HepG2 (cell line): ENCODE data around the gene ABHD1. TPM values are rescaled to one million over a fixed set of nuclear protein-coding genes. Genes with fewer than 3 reads are reported as not detected.

Source experiments
- ELF1 ChIP-seq: sonication (generic); formaldehyde crosslinking; IDR thresholded peaks from 2 replicates; pipeline ENCODE4 v1.4.0; 2020; ENCODE audit warnings: missing genetic modification reagents
- FOXP1 ChIP-seq, 2 experiments: fragments of 450-650 bp in 1 of 2; IDR thresholded peaks; 2 replicates each; pipeline ENCODE4 v1.6.1; 2017 to 2018; ENCODE audit warnings: antibody characterized with exemption in 1 of 2
- HES4 ChIP-seq: sonication (generic); formaldehyde crosslinking; IDR thresholded peaks from 2 replicates; pipeline ENCODE4 v1.9.0; 2021; ENCODE audit warnings: mild to moderate bottlenecking, missing genetic modification reagents, borderline replicate concordance
- MEF2D ChIP-seq: sonication (generic); formaldehyde crosslinking; IDR thresholded peaks from 2 replicates; pipeline ENCODE4 v1.5.1; 2020; ENCODE audit warnings: mild to moderate bottlenecking, missing genetic modification reagents
- PPARG ChIP-seq: conservative IDR thresholded peaks from 2 replicates; pipeline ENCODE4 v1.6.1; 2016; ENCODE audit warnings: missing biosample characterization, missing genetic modification reagents
- RXRB ChIP-seq: IDR thresholded peaks from 2 replicates; pipeline ENCODE4 v1.6.1; 2016; ENCODE audit warnings: borderline replicate concordance, missing genetic modification reagents, missing compliant biosample characterization
- SAP130 ChIP-seq: IDR thresholded peaks from 2 replicates; pipeline ENCODE4 v1.6.1; 2016; ENCODE audit warnings: low read depth
- YEATS2 ChIP-seq: sonication (generic); formaldehyde crosslinking; IDR thresholded peaks from 2 replicates; pipeline ENCODE4 v1.4.0; 2020; ENCODE audit warnings: missing genetic modification reagents, borderline replicate concordance
- ZBTB38 ChIP-seq: sonication (generic); formaldehyde crosslinking; IDR thresholded peaks from 2 replicates; pipeline ENCODE4 v1.5.1; 2020; ENCODE audit warnings: mild to moderate bottlenecking, missing genetic modification reagents
- ZNF263 ChIP-seq: sonication (generic); formaldehyde crosslinking; IDR thresholded peaks from 2 replicates; pipeline ENCODE4 v1.4.0; 2020; ENCODE audit warnings: missing genetic modification reagents
- ZNF44 ChIP-seq: sonication (generic); formaldehyde crosslinking; IDR thresholded peaks from 2 replicates; pipeline ENCODE4 v1.5.1; 2020; ENCODE audit warnings: mild to moderate bottlenecking, missing genetic modification reagents
- ZNF552 ChIP-seq: sonication (generic); formaldehyde crosslinking; IDR thresholded peaks from 2 replicates; pipeline ENCODE4 v1.9.0; 2022; ENCODE audit warnings: missing genetic modification reagents, mild to moderate bottlenecking, borderline replicate concordance
- ZNF7 ChIP-seq: IDR thresholded peaks from 2 replicates; pipeline ENCODE4 v1.6.1; 2016; ENCODE audit warnings: missing biosample characterization, missing genetic modification reagents
- polyA plus RNA-seq, 8 experiments: library from polyadenylated mRNA; depleted of rRNA in 3 of 8; stranded (reverse) in 7 of 8; unstranded in 1 of 8; fragments of >200 nt; fragmentation: Illumina TruSeq in 4 of 8; extraction: Trizol in 4 of 8; gene quantifications; 2 replicates each; pipeline versions ENCODE4 v1.2.1 to v1.2.3, GENCODE V29; 2011 to 2016; ENCODE audit warnings: low read depth in 4 of 8, missing spikeins in 1 of 8, mixed read lengths in 1 of 8; ENCODE audit not compliant: insufficient read depth in 1 of 8
- total RNA-seq, 5 experiments: library from RNA; depleted of rRNA; stranded (reverse); fragments of >200 nt; fragmentation: Illumina TruSeq; extraction: Trizol; gene quantifications; 2 replicates each; pipeline ENCODE4 v1.2.3, GENCODE V29; 2016; ENCODE audit warnings: low read depth in 1 of 5
- TF ChIP-seq, protein P1 (sequence below): sonication (generic); formaldehyde crosslinking; IDR thresholded peaks from 2 replicates; pipeline ENCODE4 v1.4.0; 2020; ENCODE audit warnings: low read depth, mild to moderate bottlenecking, missing genetic modification reagents
- TF ChIP-seq, protein P2 (sequence below): sonication (generic); formaldehyde crosslinking; IDR thresholded peaks from 2 replicates; pipeline ENCODE4 v1.4.0; 2020; ENCODE audit warnings: missing genetic modification reagents
- TF ChIP-seq, protein P3 (sequence below): sonication (generic); formaldehyde crosslinking; IDR thresholded peaks from 2 replicates; pipeline ENCODE4 v1.4.0; 2020; ENCODE audit warnings: missing genetic modification reagents, borderline replicate concordance
- TF ChIP-seq, protein P4 (sequence below): sonication (generic); formaldehyde crosslinking; IDR thresholded peaks from 2 replicates; pipeline ENCODE4 v1.5.1; 2020; ENCODE audit warnings: missing genetic modification reagents, mild to moderate bottlenecking, borderline replicate concordance
- TF ChIP-seq, protein P5 (sequence below): sonication (generic); formaldehyde crosslinking; IDR thresholded peaks from 2 replicates; pipeline ENCODE4 v1.5.0; 2020; ENCODE audit warnings: missing genetic modification reagents, mild to moderate bottlenecking, borderline replicate concordance
- TF ChIP-seq, protein P6 (sequence below): IDR thresholded peaks from 2 replicates; pipeline ENCODE4 v1.6.1; 2018; ENCODE audit warnings: missing genetic modification reagents, mild to moderate bottlenecking, missing compliant biosample characterization

ABHD1 gene
- total and polyA plus RNA-seq, 2 of the 13 experiments (the other 11 are each of a cell fraction or from before 2014, with no cell fraction given), result 0.04 to 0.81 TPM

DNA sequence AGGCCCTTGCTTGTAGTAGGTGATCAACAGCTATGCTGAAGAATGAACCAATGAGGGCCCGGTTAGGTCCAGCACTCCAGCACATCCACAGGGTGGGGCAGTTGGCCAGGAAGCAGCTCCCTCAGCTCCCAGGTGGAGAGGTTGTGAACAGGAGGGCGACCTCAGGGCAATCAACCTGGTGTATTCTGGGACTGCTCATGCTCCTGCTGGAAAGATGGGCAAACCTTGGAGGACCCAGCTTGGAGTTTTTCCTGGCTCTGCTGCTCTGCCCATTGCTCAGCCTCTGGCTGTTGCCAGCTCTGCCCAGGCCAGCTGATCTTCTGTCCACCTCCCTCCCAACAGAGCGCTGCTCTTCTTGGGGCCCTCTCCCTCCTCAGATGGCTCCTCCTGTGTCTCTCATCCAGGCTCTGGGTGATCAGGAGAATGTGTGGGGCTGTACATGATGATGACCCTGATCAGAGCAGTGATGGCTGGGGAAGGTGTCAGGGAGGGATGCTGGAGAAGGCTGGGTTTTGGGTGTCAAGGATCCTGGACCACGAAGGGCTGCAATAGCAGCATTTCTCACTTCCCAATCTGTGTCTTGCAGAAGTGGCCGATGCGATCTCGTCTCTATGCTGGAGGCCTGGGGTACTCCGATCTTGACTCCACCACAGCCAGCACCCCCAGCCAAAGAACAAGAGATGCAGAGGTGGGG is 28.6 kb downstream of the ABHD1 start (continued):
- TF ChIP-seq, protein P1, sequence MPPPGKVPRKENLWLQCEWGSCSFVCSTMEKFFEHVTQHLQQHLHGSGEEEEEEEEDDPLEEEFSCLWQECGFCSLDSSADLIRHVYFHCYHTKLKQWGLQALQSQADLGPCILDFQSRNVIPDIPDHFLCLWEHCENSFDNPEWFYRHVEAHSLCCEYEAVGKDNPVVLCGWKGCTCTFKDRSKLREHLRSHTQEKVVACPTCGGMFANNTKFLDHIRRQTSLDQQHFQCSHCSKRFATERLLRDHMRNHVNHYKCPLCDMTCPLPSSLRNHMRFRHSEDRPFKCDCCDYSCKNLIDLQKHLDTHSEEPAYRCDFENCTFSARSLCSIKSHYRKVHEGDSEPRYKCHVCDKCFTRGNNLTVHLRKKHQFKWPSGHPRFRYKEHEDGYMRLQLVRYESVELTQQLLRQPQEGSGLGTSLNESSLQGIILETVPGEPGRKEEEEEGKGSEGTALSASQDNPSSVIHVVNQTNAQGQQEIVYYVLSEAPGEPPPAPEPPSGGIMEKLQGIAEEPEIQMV, result no peak
- TF ChIP-seq RXRB (CRISPR knock-in tag) (peak; percentile 70; the same call in 1 of the 2 replicates), HES4 (no peak), ZNF263 (0 out of 2 replicates have a peak, but pooled peaks have one; percentile 31), ZNF7 (no peak), SAP130 (CRISPR knock-in tag) (peak; percentile 29; the same call in 1 of the 2 replicates), PPARG (CRISPR knock-in tag) (no peak), MEF2D (no peak; the same call in 1 of the 2 replicates), ELF1 (CRISPR knock-in tag) (no peak), YEATS2 (CRISPR knock-in tag) (no peak), ZBTB38 (no peak), FOXP1 (IDR thresholded peaks at IDR 0.05) (no peak), FOXP1 (CRISPR knock-in tag; IDR thresholded peaks at IDR 0.05) (no peak), ZNF552 (CRISPR knock-in tag) (no peak), ZNF44 (no peak)
- TF ChIP-seq, protein P2, sequence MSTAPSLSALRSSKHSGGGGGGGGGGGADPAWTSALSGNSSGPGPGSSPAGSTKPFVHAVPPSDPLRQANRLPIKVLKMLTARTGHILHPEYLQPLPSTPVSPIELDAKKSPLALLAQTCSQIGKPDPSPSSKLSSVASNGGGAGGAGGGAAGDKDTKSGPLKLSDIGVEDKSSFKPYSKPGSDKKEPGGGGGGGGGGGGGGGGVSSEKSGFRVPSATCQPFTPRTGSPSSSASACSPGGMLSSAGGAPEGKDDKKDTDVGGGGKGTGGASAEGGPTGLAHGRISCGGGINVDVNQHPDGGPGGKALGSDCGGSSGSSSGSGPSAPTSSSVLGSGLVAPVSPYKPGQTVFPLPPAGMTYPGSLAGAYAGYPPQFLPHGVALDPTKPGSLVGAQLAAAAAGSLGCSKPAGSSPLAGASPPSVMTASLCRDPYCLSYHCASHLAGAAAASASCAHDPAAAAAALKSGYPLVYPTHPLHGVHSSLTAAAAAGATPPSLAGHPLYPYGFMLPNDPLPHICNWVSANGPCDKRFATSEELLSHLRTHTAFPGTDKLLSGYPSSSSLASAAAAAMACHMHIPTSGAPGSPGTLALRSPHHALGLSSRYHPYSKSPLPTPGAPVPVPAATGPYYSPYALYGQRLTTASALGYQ (CRISPR knock-in tag), result no peak
- TF ChIP-seq, protein P3, sequence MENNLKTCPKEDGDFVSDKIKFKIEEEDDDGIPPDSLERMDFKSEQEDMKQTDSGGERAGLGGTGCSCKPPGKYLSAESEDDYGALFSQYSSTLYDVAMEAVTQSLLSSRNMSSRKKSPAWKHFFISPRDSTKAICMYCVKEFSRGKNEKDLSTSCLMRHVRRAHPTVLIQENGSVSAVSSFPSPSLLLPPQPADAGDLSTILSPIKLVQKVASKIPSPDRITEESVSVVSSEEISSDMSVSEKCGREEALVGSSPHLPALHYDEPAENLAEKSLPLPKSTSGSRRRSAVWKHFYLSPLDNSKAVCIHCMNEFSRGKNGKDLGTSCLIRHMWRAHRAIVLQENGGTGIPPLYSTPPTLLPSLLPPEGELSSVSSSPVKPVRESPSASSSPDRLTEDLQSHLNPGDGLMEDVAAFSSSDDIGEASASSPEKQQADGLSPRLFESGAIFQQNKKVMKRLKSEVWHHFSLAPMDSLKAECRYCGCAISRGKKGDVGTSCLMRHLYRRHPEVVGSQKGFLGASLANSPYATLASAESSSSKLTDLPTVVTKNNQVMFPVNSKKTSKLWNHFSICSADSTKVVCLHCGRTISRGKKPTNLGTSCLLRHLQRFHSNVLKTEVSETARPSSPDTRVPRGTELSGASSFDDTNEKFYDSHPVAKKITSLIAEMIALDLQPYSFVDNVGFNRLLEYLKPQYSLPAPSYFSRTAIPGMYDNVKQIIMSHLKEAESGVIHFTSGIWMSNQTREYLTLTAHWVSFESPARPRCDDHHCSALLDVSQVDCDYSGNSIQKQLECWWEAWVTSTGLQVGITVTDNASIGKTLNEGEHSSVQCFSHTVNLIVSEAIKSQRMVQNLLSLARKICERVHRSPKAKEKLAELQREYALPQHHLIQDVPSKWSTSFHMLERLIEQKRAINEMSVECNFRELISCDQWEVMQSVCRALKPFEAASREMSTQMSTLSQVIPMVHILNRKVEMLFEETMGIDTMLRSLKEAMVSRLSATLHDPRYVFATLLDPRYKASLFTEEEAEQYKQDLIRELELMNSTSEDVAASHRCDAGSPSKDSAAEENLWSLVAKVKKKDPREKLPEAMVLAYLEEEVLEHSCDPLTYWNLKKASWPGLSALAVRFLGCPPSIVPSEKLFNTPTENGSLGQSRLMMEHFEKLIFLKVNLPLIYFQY (CRISPR knock-in tag), result peak; percentile 66; the same call in 1 of the 2 replicates
- TF ChIP-seq, protein P4, sequence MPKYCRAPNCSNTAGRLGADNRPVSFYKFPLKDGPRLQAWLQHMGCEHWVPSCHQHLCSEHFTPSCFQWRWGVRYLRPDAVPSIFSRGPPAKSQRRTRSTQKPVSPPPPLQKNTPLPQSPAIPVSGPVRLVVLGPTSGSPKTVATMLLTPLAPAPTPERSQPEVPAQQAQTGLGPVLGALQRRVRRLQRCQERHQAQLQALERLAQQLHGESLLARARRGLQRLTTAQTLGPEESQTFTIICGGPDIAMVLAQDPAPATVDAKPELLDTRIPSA (CRISPR knock-in tag), result no peak
- TF ChIP-seq, protein P5, sequence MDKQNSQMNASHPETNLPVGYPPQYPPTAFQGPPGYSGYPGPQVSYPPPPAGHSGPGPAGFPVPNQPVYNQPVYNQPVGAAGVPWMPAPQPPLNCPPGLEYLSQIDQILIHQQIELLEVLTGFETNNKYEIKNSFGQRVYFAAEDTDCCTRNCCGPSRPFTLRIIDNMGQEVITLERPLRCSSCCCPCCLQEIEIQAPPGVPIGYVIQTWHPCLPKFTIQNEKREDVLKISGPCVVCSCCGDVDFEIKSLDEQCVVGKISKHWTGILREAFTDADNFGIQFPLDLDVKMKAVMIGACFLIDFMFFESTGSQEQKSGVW (CRISPR knock-in tag), result no peak
- TF ChIP-seq, protein P6, sequence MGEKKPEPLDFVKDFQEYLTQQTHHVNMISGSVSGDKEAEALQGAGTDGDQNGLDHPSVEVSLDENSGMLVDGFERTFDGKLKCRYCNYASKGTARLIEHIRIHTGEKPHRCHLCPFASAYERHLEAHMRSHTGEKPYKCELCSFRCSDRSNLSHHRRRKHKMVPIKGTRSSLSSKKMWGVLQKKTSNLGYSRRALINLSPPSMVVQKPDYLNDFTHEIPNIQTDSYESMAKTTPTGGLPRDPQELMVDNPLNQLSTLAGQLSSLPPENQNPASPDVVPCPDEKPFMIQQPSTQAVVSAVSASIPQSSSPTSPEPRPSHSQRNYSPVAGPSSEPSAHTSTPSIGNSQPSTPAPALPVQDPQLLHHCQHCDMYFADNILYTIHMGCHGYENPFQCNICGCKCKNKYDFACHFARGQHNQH (CRISPR knock-in tag), result peak; percentile 79; the same call in 1 of the 2 replicates
